ENCODE measurements around the gene ZBTB3.
"Not testable (repeated sequence)": the region's sequence is repeated elsewhere in the genome, so short reads cannot be mapped to it uniquely, and the experiment has no call there.

Gene ZBTB3

GRCh38 chr11:62753736-62754603 is at the start of gene ZBTB3:
ZBTB3 (minus strand) TSS chr11:62754160; CDS start chr11:62753664, 496 bp downstream.
- DNase-seq (ENCODE audit: low spot score), result peak; percentile 99

GRCh38 chr11:62801071-62801470 is 47.1 kb upstream of the ZBTB3 start:
- DNase-seq (ENCODE audit: low spot score), result no peak

- DNase-seq (ENCODE audit: low spot score), result no peak
Measured at GRCh38 chr11:62799486-62799885, 45.5 kb upstream of the ZBTB3 start.

GRCh38 chr11:62796281-62796680 is 42.3 kb upstream of the ZBTB3 start:
- DNase-seq (ENCODE audit: low spot score), result no peak

- DNase-seq (ENCODE audit: low spot score), result no peak
Measured at GRCh38 chr11:62794201-62794775, 40.3 kb upstream of the ZBTB3 start.

GRCh38 chr11:62792202-62792575 is 38.2 kb upstream of the ZBTB3 start:
- no peak for DNase-seq (ENCODE audit: low spot score)

- DNase-seq (ENCODE audit: low spot score), result peak; percentile 93
Measured at GRCh38 chr11:62791501-62792201, 37.7 kb upstream of the ZBTB3 start, which contains the start of gene TMEM223. TMEM223 (minus strand) TSS chr11:62792006; CDS start chr11:62791994, 12 bp downstream.

- DNase-seq (ENCODE audit: low spot score), result no peak
Measured at GRCh38 chr11:62789576-62789975, 35.6 kb upstream of the ZBTB3 start.

GRCh38 chr11:62788991-62789390 is 35.0 kb upstream of the ZBTB3 start:
- no peak for DNase-seq (ENCODE audit: low spot score)

GRCh38 chr11:62787005-62787759 is 33.2 kb upstream of the ZBTB3 start, which contains the start of gene TMEM179B:
TMEM179B (plus strand) TSS chr11:62787402; CDS start chr11:62787432, 30 bp downstream.
- DNase-seq (ENCODE audit: low spot score), result peak; percentile 95

- peak; percentile 91 for DNase-seq (ENCODE audit: low spot score)
Measured at GRCh38 chr11:62786318-62787004, 32.5 kb upstream of the ZBTB3 start.

- DNase-seq (ENCODE audit: low spot score), result no peak
Measured at GRCh38 chr11:62782753-62783152, 28.8 kb upstream of the ZBTB3 start.

- DNase-seq (ENCODE audit: low spot score), result no peak
Measured at GRCh38 chr11:62778441-62778840, 24.5 kb upstream of the ZBTB3 start.

- no peak for DNase-seq (ENCODE audit: low spot score)
Measured at GRCh38 chr11:62777389-62777788, 23.4 kb upstream of the ZBTB3 start.

- no peak for DNase-seq (ENCODE audit: low spot score)
Measured at GRCh38 chr11:62775646-62776045, 21.7 kb upstream of the ZBTB3 start.

- DNase-seq (ENCODE audit: low spot score), result no peak
Measured at GRCh38 chr11:62774407-62774806, 20.4 kb upstream of the ZBTB3 start.

GRCh38 chr11:62771144-62772021 is 17.4 kb upstream of the ZBTB3 start, which contains the start of gene TAF6L:
TAF6L (plus strand) TSS chr11:62771396; CDS start chr11:62775784, 4,388 bp downstream.
- DNase-seq (ENCODE audit: low spot score), result peak; percentile 98

GRCh38 chr11:62770778-62771143 is 16.8 kb upstream of the ZBTB3 start:
- DNase-seq (ENCODE audit: low spot score), result peak; percentile 32

- not testable (repeated sequence) for DNase-seq (ENCODE audit: low spot score)
Measured at GRCh38 chr11:62760867-62761227, 6.9 kb upstream of the ZBTB3 start.
